ENCODE results near the gene IGFALS.

IGFALS gene

DNA sequence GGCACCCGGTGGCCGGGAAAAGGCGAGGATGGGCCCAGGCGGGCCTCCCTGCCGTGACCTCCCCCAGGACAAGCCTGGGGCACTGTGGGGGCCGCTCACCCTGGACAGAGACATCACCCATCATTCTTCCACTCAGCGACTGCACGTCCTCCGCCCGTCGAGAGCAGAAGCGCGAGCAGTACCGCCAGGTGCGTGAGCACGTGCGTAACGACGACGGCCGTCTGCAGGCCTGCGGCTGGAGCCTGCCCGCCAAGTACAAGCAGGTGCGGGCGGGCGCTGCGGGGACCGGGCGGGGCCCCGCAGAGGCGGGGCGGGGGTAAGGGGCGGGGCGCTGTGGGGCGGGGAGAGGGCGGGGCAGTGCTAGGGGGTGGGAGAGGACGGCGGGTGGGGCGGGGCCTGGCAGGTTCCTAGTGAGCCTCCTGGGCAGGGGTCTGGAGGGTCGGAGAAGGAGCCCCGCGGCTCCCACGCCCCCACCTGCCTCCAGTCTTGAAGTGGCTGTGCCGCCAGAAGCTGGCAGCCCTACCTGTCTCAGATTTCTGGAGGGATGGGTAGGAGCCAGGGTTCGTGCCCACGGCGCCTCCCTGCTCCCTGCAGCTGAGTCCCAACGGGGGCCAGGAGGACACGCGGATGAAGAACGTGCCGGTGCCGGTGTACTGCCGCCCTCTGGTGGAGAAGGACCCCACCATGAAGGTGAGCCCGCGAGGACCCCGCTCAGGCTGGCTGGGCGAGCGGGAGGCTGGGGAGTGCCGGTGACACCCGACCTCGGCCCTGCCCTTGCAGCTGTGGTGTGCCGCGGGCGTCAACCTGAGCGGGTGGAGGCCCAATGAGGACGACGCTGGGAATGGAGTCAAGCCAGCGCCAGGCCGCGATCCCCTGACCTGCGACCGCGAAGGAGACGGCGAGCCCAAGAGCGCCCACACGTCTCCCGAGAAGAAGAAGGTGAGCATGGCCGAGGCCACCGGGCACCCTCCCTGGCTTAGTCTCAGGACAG lies 29.7 kb downstream of the IGFALS start:
- DNase-seq: no peak

- DNase-seq: no peak
Observed at GRCh38 chr16:1762879-1763520, 30.5 kb downstream of the IGFALS start.

- DNase-seq: peak; percentile 21
Observed at GRCh38 chr16:1762196-1762878, 31.2 kb downstream of the IGFALS start.

DNA sequence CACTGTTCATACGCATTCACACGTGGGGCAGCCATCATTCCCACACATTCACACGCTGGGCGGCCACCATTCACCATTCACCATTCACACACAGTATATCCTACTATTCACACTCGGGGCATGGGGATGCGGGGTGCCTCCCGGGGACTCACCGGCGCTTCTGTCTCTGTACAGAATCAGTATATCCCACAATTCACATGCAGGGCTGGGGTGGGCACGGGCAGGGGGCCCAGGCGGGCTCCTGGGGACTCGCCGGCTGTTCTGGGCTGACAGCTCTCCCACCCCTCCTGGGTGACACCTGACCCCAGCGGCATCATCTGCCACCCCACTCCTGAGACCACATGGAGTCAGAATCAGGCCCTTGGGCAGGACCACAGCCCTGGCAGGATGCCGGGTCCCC lies 31.8 kb downstream of the IGFALS start:
- DNase-seq: peak; percentile 11

DNA sequence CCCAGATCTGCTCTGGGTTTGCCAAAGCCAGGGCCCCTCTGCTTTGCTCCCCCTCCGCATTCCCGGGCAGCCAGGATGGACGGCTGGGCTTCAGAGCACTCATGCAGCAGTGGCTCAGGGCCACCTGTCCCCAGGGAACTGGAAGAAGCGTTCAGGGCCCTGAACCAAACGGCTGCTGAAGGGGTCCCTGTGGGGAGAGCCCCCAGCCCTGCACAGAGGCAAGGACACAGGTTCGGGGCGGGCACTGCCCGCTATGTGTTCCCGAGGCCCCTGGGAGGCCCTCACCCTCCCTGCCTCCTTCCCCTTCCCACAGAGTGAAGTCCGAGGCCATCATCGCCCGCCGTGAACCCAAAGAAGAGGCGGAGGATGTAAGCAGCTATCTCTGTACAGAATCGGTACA lies 32.6 kb downstream of the IGFALS start:
- peak; percentile 12 for DNase-seq

- DNase-seq: no peak
Observed at GRCh38 chr16:1759511-1759910, 34.0 kb downstream of the IGFALS start.

DNA sequence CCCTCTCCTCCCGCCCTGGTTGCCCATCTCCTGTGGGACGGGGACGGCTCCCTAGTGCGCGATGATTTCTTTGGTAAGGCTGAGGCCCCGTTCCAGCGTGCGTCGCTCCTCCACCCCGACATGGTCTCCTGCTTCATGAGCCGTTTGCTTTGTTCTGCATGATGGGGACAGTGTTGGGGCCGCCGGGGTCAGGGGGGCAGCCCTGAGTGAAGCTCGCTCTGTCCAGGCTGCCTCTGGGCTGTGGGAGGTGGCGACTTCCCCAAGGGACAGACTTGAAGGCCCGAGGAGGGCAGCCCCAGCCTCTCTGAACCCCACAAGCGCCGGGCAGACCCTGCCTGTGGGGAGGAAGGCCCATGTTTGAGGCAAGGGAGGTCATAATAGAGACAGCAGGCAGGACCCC lies 34.6 kb downstream of the IGFALS start:
- DNase-seq: no peak

DNA sequence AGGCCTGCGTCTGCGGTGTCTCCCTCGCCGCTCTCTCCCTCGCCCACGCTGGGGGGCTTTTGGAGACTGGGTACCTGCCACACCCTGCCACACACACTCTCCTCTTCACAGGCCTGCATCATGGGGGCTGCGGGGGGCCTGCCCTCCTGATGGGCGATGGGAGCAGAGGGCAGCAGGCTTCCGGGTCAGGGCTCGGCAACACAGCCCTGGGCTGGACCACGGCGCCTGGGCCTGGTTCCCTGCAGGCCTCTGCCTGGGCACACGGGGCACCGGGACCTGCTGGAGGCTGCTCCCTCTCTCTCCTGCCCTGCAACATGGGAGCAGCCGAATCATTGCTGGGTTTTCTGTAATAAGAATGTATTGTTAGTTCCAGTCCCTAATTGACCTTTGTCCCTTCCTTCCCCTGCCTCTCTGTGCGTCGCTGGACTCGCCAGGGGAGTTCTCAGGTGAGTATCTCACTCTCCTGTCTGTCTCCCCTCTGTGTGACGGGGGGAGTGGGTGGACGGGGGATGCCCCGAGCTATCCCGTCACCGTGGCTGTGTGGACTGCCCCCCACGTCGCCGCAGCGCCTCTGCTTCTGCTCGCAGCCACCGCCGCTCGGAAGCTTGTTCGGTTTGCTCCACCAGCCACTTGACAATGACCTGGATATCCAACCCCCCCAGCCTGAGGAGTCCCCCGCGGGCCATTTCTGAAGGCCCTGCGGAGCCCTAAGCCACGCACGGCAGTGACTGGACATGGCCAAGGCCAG lies 35.6 kb downstream of the IGFALS start:
- no peak for DNase-seq

- DNase-seq: no peak
Observed at GRCh38 chr16:1754204-1754603, 39.3 kb downstream of the IGFALS start.

DNA sequence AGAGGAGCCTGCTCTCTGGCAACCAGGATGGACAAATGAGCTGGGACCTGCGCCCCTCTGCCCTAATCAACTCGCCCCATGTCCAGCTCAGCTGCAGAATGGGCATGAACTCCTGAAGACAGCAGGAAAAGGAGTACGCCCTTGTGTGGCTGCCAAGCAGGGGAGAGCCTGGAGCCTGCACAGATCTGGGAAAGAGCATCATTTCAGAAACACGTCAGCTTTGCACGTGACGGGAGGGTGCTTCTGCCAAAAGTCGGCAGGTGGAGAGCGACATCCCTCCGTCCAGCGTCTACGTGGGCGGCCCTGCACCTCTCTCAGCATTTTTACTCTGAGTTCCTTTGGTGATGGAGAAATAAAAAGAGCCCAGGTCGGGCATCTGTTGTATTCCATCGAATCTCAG lies 40.7 kb downstream of the IGFALS start:
- no peak for DNase-seq

GRCh38 chr16:1751946-1752345 lies 41.6 kb downstream of the IGFALS start:
- no peak for DNase-seq

DNA sequence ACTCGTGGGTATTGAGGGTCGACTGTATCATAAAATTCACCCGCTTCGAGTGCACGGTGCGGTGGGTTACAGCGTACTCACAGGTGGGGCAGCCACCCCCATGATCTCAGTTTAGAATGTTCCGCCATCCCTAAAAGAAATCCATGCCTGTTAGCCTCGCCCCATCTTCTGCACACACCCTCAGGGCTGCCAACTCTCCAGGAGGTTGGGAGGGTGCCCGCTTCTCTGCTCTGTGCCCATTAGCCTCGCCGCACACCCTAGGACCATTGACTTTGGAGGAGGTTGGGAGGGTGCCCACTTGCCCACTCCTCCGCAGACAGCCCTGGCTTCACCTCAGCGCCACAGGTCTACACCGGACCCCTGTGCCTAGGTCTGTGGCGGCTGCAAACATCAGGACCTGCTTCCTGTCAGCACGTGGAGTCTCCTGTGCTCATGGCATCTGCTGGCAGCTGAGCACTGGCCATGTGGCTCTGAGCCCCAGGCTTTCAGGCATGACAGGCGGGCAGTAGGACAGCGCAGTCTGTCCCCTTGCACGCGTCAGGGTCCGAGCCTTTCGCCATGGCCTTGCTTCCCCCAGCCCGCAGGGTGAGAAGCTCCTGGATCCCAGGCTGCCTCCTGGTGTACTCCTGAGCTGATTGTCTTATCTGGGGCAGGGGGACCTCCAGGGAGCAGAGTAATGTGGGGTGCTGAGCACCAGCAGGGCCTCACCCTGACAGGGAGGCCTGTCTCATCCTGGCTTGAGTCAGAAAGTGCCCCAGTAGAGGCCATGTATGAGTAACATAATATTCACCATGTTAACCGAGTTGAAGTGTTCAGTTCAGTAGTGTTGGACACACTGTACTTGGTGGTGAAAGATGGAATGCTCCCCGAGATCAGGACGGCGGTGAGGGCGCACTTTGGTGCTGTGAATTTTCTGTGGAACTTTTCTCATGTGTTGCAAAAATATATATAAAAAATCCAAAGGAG lies 44.1 kb downstream of the IGFALS start:
- no peak for DNase-seq

- DNase-seq: no peak
Observed at GRCh38 chr16:1747934-1748333, 45.6 kb downstream of the IGFALS start.

GRCh38 chr16:1746693-1747195 lies 46.8 kb downstream of the IGFALS start:
- DNase-seq: no peak

GRCh38 chr16:1745900-1746692 lies 47.4 kb downstream of the IGFALS start:
- DNase-seq: no peak

DNA sequence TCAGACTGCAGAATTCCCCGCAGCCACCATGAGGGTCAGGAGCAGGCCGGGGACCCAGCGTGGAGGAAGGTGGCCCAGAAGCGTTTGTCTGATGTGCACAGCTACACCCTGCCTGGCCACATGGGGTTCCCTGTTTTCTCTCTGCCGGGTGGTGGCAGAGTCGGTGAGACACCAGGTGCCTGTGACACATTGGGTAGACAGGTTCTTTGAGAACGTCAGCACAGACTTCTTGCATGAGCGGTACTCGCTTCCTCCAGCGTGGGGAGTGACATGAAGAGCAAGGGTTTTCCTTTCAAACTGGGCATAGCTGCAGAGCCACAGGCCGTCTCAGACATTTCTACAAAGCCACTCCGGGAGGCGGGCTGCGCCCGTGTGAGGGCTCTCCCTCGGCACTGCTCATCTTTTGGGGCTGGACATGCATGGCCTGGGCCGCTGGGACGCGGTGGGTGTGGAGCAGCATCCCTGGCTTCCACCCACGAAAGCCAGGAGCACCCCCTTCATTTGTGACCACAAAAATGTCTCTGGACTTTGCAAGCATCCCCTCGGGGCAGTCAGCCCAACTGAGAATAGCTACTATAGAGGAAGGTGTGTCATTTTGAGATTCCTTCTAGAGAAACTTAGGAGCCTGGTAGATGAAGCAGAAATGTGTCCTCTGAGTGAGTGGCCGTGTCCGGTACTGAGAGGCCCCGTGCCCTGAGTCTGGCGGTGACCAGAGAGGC lies 48.2 kb downstream of the IGFALS start:
- no peak for DNase-seq

GRCh38 chr16:1744338-1744840 lies 49.1 kb downstream of the IGFALS start:
- DNase-seq: no peak

- no peak for DNase-seq
Observed at GRCh38 chr16:1743376-1744337, 49.8 kb downstream of the IGFALS start.

All from right hindlimb (tissue), 1 donor.